Thyroid gland (tissue), 4 donors: ENCODE data around the gene PRM1. TPM values are rescaled to one million over a fixed set of nuclear protein-coding genes. Genes with fewer than 3 reads are reported as not detected.

Experiments used
- DNase-seq, 2 donors: peaks; one replicate each; pipeline ENCODE4 v3.0.0-alpha.2; 2019
- H3K27ac ChIP-seq, 3 donors: fragments of 200-600 bp; sonication (generic); 1 replicate in 2 of 3; 2 replicates in 1 of 3; pipeline ENCODE4 v1.5.1; 2016 to 2019; ENCODE audit warnings: mild to moderate bottlenecking in 1 of 3, moderate library complexity in 1 of 3
- H3K27me3 ChIP-seq: fragments of 200-600 bp; sonication (generic); one replicate; pipeline ENCODE4 v1.5.1; 2019
- H3K36me3 ChIP-seq, 2 donors: fragments of 200-600 bp; sonication (generic); one replicate each; pipeline ENCODE4 v1.5.1; 2016 to 2019
- H3K4me1 ChIP-seq, 2 donors: fragments of 200-600 bp; sonication (generic); one replicate each; pipeline ENCODE4 v1.5.1; 2017 to 2019
- H3K4me3 ChIP-seq, 3 donors: fragments of 200-600 bp; sonication (generic); replicated peaks in 1 of 3; 1 replicate in 2 of 3; 2 replicates in 1 of 3; pipeline ENCODE4 v1.5.1; 2016; ENCODE audit warnings: mild to moderate bottlenecking in 1 of 3
- H3K9me3 ChIP-seq: fragments of 200-600 bp; sonication (generic); one replicate; pipeline ENCODE4 v1.5.1; 2017
- CTCF ChIP-seq, 6 experiments: fragments of 200-600 bp in 3 of 6; fragments of 450-650 bp in 3 of 6; sonication (generic) in 3 of 6; IDR thresholded peaks; one replicate each; pipeline ENCODE4 v1.5.1; 2016 to 2019; ENCODE audit warnings: antibody characterized with exemption in 6 of 6, mild to moderate bottlenecking in 2 of 6, inconsistent platforms in 1 of 6, moderate library complexity in 1 of 6
- POLR2A ChIP-seq, 2 donors: fragments of 450-650 bp; IDR thresholded peaks; one replicate each; pipeline ENCODE4 v1.6.1; 2017; ENCODE audit warnings: antibody characterized with exemption in 2 of 2, mild to moderate bottlenecking in 2 of 2, moderate library complexity in 1 of 2
- WGBS, 2 donors: methylation state at CpG; one replicate each; pipeline ENCODE4 v1.1.5; 2017; 5-methylcytosine and 5-hydroxymethylcytosine counted together
- intact Hi-C: fragments of 100-400 bp; cut with DNase I; formaldehyde crosslinking; loops from one replicate; pipeline ENCODE4 v1.15.1; 2023
- total RNA-seq, 4 donors: library from RNA; depleted of rRNA; stranded (reverse); fragments of >200 nt; gene quantifications; one replicate each; pipeline ENCODE4 v1.2.3, GENCODE V29; 2016

Gene PRM1
- total RNA-seq, 4 donors from 2014 or later: 13.7 to 335 TPM; not detected in 2

- H3K4me1 ChIP-seq: peaks cover 18 to 36% of the 10 kb centered on the region in 2 donors
- peak; percentile 82 to 84 for DNase-seq
- H3K4me3 ChIP-seq: peak overlapping the region in 1 of 3 donors; percentile 83
- WGBS, 2 donors: 28 to 32% methylated on average over 19 to 21 of the region's 21 CpGs
- no peaks in the 10 kb centered on the region for H3K27me3 ChIP-seq
- H3K36me3 ChIP-seq: no peaks in the 10 kb centered on the region
- TF ChIP-seq POLR2A (IDR thresholded peaks at IDR 0.05) (no peak), CTCF (IDR thresholded peaks at IDR 0.05) (peak in 5 of 6 experiments; percentile 63 to 84 (median 78))
- intact Hi-C loops: loop anchor here (2.0 to 5.0 kb wide), 2 partner anchors 90 to 287 kb away; partner anchors contain the start of gene RMI2
- peak overlapping the region in 2 of 3 donors; percentile 98 for H3K27ac ChIP-seq
- H3K9me3 ChIP-seq: no peaks in the 10 kb centered on the region
Observed at GRCh38 chr16:11257131-11257938, 23.8 kb downstream of the PRM1 start.

GRCh38 chr16:11256661-11257130 is 24.4 kb downstream of the PRM1 start:
- Histone ChIP-seq H3K36me3 (no peaks in the 10 kb centered on the region), H3K27ac (peak overlapping the region; percentile 98 to 99 (median 98)), H3K9me3 (no peaks in the 10 kb centered on the region), H3K4me1 (peaks cover 18 to 36% of the 10 kb centered on the region in 2 donors), H3K4me3 (peak overlapping the region; percentile 83 to 88 (median 83)), H3K27me3 (no peaks in the 10 kb centered on the region)
- TF ChIP-seq POLR2A (IDR thresholded peaks at IDR 0.05) (no peak), CTCF (IDR thresholded peaks at IDR 0.05) (no peak)
- WGBS, 2 donors: 0 to 3% methylated on average over 6 to 15 of the region's 32 CpGs
- intact Hi-C loops: loop anchor here (2.0 to 5.0 kb wide), 2 partner anchors 91 to 286 kb away; partner anchors contain the start of gene RMI2
- DNase-seq: peak; percentile 62 to 68

- Histone ChIP-seq H3K4me3 (peak within 1 kb of the TSS; percentile 83 to 88 (median 83)), H3K36me3 (no peaks in the 10 kb centered on the region), H3K9me3 (no peaks in the 10 kb centered on the region), H3K27me3 (no peaks in the 10 kb centered on the region), H3K4me1 (peaks cover 18 to 36% of the 10 kb centered on the region in 2 donors), H3K27ac (peak within 1 kb of the TSS; percentile 98 to 99 (median 98))
- peak; percentile 76 to 98 for TF ChIP-seq POLR2A (IDR thresholded peaks at IDR 0.05)
- TF ChIP-seq CTCF (IDR thresholded peaks at IDR 0.05): peak; percentile 49 to 96 (median 96)
- intact Hi-C loops: loop anchor here (2.0 to 5.0 kb wide), 2 partner anchors 91 to 285 kb away; partner anchors contain the start of gene RMI2
- 0 to 1% methylated on average over 21 to 50 of the region's 100 CpGs for WGBS, 2 donors
- peak; percentile 84 to 85 for DNase-seq
Observed at GRCh38 chr16:11255737-11256660, 25.1 kb downstream of the PRM1 start, which contains the start of gene SOCS1. Gene SOCS1, minus strand, starts transcription at chr16:11256204. Its CDS starts 726 bp downstream, at chr16:11255478.

GRCh38 chr16:11254913-11255736 is 26.0 kb downstream of the PRM1 start:
- Histone ChIP-seq H3K36me3 (no peaks in the 10 kb centered on the region), H3K4me1 (peaks cover 18 to 36% of the 10 kb centered on the region in 2 donors), H3K27me3 (no peaks in the 10 kb centered on the region), H3K27ac (peak overlapping the region; percentile 40 to 98 (median 98)), H3K9me3 (no peaks in the 10 kb centered on the region), H3K4me3 (peak overlapping the region; percentile 58 to 83 (median 83))
- DNase-seq: peak; percentile 67 to 72
- 2 to 8% methylated on average over 13 to 31 of the region's 105 CpGs for WGBS, 2 donors
- peak in 2 of 6 experiments; percentile 27 to 33 for TF ChIP-seq CTCF (IDR thresholded peaks at IDR 0.05)
- TF ChIP-seq POLR2A (IDR thresholded peaks at IDR 0.05): no peak
- intact Hi-C loops: loop anchor here (5.0 kb wide), 1 partner anchor 92 kb away; the partner anchor contains the start of gene RMI2
